ENCODE results near the gene SDF4.

DNA sequence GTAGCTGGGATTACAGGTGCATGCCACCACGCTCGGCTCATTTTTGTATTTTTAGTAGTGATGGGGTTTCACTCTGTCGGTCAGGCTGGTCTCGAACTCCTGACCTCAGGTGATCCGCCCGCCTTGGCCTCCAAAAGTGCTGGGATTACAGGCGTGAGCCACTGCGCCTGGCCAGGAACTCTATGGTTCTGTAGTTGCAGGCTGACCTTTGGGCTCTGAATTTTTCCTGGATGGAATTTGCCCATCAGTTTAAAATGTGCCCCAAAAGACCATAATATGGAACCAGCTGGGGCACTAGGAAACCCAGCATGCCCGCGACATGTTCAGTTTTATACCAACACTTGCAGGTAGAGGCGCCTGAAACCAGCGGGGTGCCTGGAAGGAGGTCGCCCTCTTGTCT, 46.8 kb upstream of the SDF4 start:
- TF ChIP-seq, protein P1, sequence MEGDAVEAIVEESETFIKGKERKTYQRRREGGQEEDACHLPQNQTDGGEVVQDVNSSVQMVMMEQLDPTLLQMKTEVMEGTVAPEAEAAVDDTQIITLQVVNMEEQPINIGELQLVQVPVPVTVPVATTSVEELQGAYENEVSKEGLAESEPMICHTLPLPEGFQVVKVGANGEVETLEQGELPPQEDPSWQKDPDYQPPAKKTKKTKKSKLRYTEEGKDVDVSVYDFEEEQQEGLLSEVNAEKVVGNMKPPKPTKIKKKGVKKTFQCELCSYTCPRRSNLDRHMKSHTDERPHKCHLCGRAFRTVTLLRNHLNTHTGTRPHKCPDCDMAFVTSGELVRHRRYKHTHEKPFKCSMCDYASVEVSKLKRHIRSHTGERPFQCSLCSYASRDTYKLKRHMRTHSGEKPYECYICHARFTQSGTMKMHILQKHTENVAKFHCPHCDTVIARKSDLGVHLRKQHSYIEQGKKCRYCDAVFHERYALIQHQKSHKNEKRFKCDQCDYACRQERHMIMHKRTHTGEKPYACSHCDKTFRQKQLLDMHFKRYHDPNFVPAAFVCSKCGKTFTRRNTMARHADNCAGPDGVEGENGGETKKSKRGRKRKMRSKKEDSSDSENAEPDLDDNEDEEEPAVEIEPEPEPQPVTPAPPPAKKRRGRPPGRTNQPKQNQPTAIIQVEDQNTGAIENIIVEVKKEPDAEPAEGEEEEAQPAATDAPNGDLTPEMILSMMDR (IDR thresholded peaks at IDR 0.05), result no peak
- TF ChIP-seq POLR2AphosphoS5 (IDR thresholded peaks at IDR 0.05; ENCODE audit: insufficient read depth in 1 of 2, low read depth in 1 of 2) (no peak), POLR2A (IDR thresholded peaks at IDR 0.05) (no peak)

Data from vagina (tissue), 2 donors.